ENCODE measurements around the gene USP36.

USP36 gene

GRCh38 chr17:78759203-78759968 lies 81.2 kb downstream of the USP36 start:
- Histone ChIP-seq H3F3A (ENCODE audit: control insufficient read depth, insufficient read depth) (peaks cover 13% of the 10 kb centered on the region), H3K27ac (ENCODE audit: low read depth, low read length) (peak overlapping the region; percentile 69), H4K20me1 (ENCODE audit: control insufficient read depth, insufficient read depth, low read depth, low read length) (peaks cover 9% of the 10 kb centered on the region; the same call in 1 of the 2 replicates), H3K36me3 (ENCODE audit: control insufficient read depth, low read length) (peaks cover 5% of the 10 kb centered on the region; the same call in 1 of the 2 replicates), H3K4me1 (ENCODE audit: control insufficient read depth, low read length) (peaks cover 68% of the 10 kb centered on the region), H3K79me2 (ENCODE audit: control insufficient read depth, low read length) (peaks cover 94% of the 10 kb centered on the region), H3K27me3 (ENCODE audit: control insufficient read depth, low read length) (no peaks in the 10 kb centered on the region), H3K9me3 (ENCODE audit: control insufficient read depth, insufficient read depth, low read length) (no peaks in the 10 kb centered on the region), H3K4me2 (ENCODE audit: low read length) (peak overlapping the region; percentile 94), H3K4me3 (ENCODE audit: low read length) (peak overlapping the region; percentile 64), H3K9me2 (replicated peaks; ENCODE audit: control insufficient read depth, low read length) (no peaks in the 10 kb centered on the region)
- TF ChIP-seq CTCF (IDR thresholded peaks at IDR 0.05; ENCODE audit: low read depth, low read length, poor library complexity, severe bottlenecking) (no peak), EZH2phosphoT487 (IDR thresholded peaks at IDR 0.05; ENCODE audit: borderline replicate concordance, low read length) (no peak)

- no peak overlapping the region for H3K4me3 ChIP-seq (ENCODE audit: low read length)
These were observed 87.0 kb downstream of the USP36 start for GRCh38 chr17:78753316-78754250.

More at GRCh38 chr17:78753316-78754250, 87.0 kb downstream of the USP36 start:
- H3K27ac ChIP-seq (ENCODE audit: low read depth, low read length): no peak overlapping the region
- TF ChIP-seq EZH2phosphoT487 (IDR thresholded peaks at IDR 0.05; ENCODE audit: borderline replicate concordance, low read length): no peak
- no peak for TF ChIP-seq CTCF (IDR thresholded peaks at IDR 0.05; ENCODE audit: low read depth, low read length, poor library complexity, severe bottlenecking)
- H3K9me3 ChIP-seq (ENCODE audit: control insufficient read depth, insufficient read depth, low read length): no peaks in the 10 kb centered on the region
- H3K4me1 ChIP-seq (ENCODE audit: control insufficient read depth, low read length): peaks cover 79% of the 10 kb centered on the region
- H3K9me2 ChIP-seq (replicated peaks; ENCODE audit: control insufficient read depth, low read length): no peaks in the 10 kb centered on the region
- H4K20me1 ChIP-seq (ENCODE audit: control insufficient read depth, insufficient read depth, low read depth, low read length): peaks cover 12% of the 10 kb centered on the region
- no peak overlapping the region for H3K4me2 ChIP-seq (ENCODE audit: low read length)
- peaks cover 96% of the 10 kb centered on the region for H3K79me2 ChIP-seq (ENCODE audit: control insufficient read depth, low read length)
- H3K36me3 ChIP-seq (ENCODE audit: control insufficient read depth, low read length): no peaks in the 10 kb centered on the region; the same call in 1 of the 2 replicates
- H3F3A ChIP-seq (ENCODE audit: control insufficient read depth, insufficient read depth): peaks cover 9% of the 10 kb centered on the region
- H3K27me3 ChIP-seq (ENCODE audit: control insufficient read depth, low read length): no peaks in the 10 kb centered on the region
